Mesothelial cell of epicardium (in vitro differentiated cells): ENCODE data around the gene PSTPIP1. TPM values are rescaled to one million over a fixed set of nuclear protein-coding genes. Genes with fewer than 3 reads are reported as not detected.

Experiments
- DNase-seq, 2 experiments: peaks; one replicate each; pipeline ENCODE4 v3.0.0; 2021; ENCODE audit warnings: low spot score in 2 of 2; ENCODE audit not compliant: unreplicated experiment in 2 of 2
- H3K27ac Mint-ChIP-seq: 2 replicates; pipeline ENCODE4 v1.8.0; 2021; ENCODE audit warnings: mixed read lengths
- H3K27me3 Mint-ChIP-seq: 2 replicates; pipeline ENCODE4 v1.8.0; 2021; ENCODE audit warnings: low read depth, mixed read lengths
- H3K36me3 Mint-ChIP-seq: 2 replicates; pipeline ENCODE4 v1.8.0; 2021; ENCODE audit warnings: mixed read lengths
- H3K4me1 Mint-ChIP-seq: 2 replicates; pipeline ENCODE4 v1.8.0; 2021; ENCODE audit warnings: mixed read lengths
- H3K4me3 Mint-ChIP-seq: 2 replicates; pipeline ENCODE4 v1.8.0; 2021; ENCODE audit warnings: mild to moderate bottlenecking, moderate library complexity, mixed read lengths
- H3K9me3 Mint-ChIP-seq: 2 replicates; pipeline ENCODE4 v1.8.0; 2021; ENCODE audit warnings: mixed read lengths
- CTCF ChIP-seq: fragments of 200-600 bp; sonication (generic); IDR thresholded peaks from one replicate; pipeline ENCODE4 v1.5.0; 2021; ENCODE audit warnings: antibody characterized with exemption; ENCODE audit not compliant: unreplicated experiment
- total RNA-seq: library from RNA; stranded (reverse); gene quantifications from 3 replicates; pipeline ENCODE4 v1.2.1, GENCODE V29; 2021

PSTPIP1 gene
- total RNA-seq, 1 donor from 2014 or later: not detected

- no peak for DNase-seq
- Mint-ChIP-seq H3K27ac (no peak overlapping the region), H3K27me3 (no peaks in the 10 kb centered on the region), H3K4me1 (peaks cover 10% of the 10 kb centered on the region), H3K36me3 (no peaks in the 10 kb centered on the region), H3K9me3 (no peaks in the 10 kb centered on the region), H3K4me3 (no peak overlapping the region)
- no peak for TF ChIP-seq CTCF
These were observed 90.4 kb downstream of the PSTPIP1 start for GRCh38 chr15:77085297-77085696.

Other genes with a start within 250 kb of the PSTPIP1 start
- 33.8 to 35.9 TPM (median 34.4 TPM) in 3 replicates for gene SCAPER, start 89.8 kb upstream of the PSTPIP1 start, total RNA-seq
- gene RCN2, start 63.4 kb upstream of the PSTPIP1 start, total RNA-seq: 111 to 115 TPM (median 112 TPM) in 3 replicates
- 301 to 312 TPM (median 307 TPM) in 3 replicates for gene TSPAN3, start 76.0 kb downstream of the PSTPIP1 start, total RNA-seq